Activated CD4-positive, alpha-beta T cell treated with anti-CD3 and anti-CD28 coated beads, Interleukin-2, amount 50 U/mL, for 16 hours (primary cell): ENCODE data around the gene C22orf23.

Source experiments
- DNase-seq: peaks from one replicate; pipeline ENCODE4 v3.0.0-alpha.2; 2020

The C22orf23 gene

GRCh38 chr22:37894939-37895670 lies 58.3 kb downstream of the C22orf23 start:
- DNase-seq: no peak

GRCh38 chr22:37893583-37893983 lies 59.8 kb downstream of the C22orf23 start:
- no peak for DNase-seq
